ENCODE results near the gene DHX36. TPM values are rescaled to one million over a fixed set of nuclear protein-coding genes. Genes with fewer than 3 reads are reported as not detected.

The DHX36 gene, protein sequence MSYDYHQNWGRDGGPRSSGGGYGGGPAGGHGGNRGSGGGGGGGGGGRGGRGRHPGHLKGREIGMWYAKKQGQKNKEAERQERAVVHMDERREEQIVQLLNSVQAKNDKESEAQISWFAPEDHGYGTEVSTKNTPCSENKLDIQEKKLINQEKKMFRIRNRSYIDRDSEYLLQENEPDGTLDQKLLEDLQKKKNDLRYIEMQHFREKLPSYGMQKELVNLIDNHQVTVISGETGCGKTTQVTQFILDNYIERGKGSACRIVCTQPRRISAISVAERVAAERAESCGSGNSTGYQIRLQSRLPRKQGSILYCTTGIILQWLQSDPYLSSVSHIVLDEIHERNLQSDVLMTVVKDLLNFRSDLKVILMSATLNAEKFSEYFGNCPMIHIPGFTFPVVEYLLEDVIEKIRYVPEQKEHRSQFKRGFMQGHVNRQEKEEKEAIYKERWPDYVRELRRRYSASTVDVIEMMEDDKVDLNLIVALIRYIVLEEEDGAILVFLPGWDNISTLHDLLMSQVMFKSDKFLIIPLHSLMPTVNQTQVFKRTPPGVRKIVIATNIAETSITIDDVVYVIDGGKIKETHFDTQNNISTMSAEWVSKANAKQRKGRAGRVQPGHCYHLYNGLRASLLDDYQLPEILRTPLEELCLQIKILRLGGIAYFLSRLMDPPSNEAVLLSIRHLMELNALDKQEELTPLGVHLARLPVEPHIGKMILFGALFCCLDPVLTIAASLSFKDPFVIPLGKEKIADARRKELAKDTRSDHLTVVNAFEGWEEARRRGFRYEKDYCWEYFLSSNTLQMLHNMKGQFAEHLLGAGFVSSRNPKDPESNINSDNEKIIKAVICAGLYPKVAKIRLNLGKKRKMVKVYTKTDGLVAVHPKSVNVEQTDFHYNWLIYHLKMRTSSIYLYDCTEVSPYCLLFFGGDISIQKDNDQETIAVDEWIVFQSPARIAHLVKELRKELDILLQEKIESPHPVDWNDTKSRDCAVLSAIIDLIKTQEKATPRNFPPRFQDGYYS
- total RNA-seq = 10 to 100 TPM; 48.4 to 90.2 (median 65.9) TPM

DNA sequence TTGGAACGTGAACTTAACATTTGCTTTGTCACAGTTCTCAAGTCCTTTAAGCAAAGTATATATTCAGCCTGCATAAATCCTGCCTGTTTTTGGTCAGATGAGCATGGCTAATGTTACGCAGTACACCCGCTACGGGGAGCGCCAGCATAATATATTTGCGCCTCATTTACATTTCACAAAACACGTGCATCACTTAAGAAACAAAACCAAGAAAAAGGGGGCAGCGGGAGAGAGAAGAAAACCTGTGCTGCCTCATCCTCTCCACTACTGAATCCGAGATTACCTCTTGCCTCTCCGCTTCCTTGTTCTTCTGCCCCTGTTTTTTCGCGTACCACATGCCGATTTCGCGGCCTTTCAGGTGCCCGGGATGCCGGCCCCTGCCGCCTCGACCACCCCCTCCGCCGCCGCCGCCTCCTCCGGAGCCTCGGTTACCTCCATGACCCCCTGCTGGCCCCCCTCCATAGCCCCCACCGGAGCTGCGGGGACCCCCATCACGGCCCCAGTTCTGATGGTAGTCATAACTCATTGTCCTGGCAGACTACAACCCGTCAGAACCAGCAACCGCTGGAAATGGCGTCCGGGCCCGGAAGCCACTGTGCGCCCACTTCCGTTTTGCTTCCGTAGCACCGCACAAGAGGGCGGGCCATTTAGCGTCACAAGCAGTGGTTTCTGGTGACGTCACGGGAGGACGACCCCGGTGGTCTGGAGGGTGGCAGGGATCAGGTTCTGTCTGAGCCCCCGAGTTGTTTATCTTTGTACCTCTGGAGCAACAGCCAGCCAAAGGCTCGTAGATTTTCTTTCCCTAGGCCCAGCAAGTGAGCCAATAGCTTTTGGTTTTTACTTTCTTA, at the start of gene DHX36:
DHX36 (minus strand) TSS at position 597 of the 848 bp plus-strand sequence; CDS start at position 526, 71 bp downstream.
- TF ChIP-seq, protein P1, sequence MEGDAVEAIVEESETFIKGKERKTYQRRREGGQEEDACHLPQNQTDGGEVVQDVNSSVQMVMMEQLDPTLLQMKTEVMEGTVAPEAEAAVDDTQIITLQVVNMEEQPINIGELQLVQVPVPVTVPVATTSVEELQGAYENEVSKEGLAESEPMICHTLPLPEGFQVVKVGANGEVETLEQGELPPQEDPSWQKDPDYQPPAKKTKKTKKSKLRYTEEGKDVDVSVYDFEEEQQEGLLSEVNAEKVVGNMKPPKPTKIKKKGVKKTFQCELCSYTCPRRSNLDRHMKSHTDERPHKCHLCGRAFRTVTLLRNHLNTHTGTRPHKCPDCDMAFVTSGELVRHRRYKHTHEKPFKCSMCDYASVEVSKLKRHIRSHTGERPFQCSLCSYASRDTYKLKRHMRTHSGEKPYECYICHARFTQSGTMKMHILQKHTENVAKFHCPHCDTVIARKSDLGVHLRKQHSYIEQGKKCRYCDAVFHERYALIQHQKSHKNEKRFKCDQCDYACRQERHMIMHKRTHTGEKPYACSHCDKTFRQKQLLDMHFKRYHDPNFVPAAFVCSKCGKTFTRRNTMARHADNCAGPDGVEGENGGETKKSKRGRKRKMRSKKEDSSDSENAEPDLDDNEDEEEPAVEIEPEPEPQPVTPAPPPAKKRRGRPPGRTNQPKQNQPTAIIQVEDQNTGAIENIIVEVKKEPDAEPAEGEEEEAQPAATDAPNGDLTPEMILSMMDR (IDR thresholded peaks at IDR 0.05) = no peak
- peak; percentile 94 for ATAC-seq (ENCODE audit: low FRiP score)
- peak; percentile 72 for DNase-seq (ENCODE audit: low spot score)

DNA sequence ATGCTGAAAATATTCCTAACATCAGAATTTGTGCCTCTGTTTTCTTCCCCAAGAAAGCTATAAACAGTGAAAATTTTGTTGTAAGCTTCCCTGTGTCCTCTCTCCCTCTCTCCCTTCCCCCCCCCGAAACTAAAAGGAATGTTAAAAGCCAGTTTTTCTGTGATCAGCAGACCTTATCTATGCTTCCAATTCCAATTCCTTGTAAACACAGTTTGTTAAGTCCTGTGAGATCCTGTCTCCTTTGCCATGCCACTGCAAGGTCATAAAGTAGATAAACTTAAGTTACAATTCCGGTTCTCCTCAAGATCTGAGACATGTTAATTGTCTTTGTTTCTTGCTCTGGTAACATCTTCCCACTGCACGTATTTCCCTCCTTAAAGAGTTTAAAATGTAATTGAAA, 42.9 kb upstream of the DHX36 start:
- TF ChIP-seq, protein P1 (IDR thresholded peaks at IDR 0.05) = no peak
- ATAC-seq (ENCODE audit: low FRiP score) (no peak), DNase-seq (ENCODE audit: low spot score) (no peak)

DNA sequence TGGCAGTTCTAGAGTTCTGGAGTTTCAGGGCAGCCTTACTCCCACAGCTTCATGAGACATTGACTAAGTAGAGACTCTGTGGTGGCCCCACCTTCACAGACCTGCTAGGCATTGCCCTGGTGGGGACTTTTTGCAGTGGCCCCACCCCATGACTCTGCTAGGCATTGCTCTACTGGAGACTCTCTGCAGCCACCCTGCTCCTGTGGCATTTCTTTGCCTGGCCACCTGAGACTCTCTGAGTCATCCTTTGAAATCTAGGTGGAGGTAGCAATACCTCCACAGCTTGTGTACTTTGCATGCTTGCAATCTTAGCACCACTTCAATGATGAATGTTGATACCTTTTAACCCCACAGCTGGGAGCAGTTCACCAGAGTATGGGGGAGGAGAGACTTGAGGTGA, 40.6 kb upstream of the DHX36 start:
- DNase-seq (ENCODE audit: low spot score) = no peak
- ATAC-seq (ENCODE audit: low FRiP score) = no peak
- TF ChIP-seq, protein P1 (IDR thresholded peaks at IDR 0.05) = no peak

DNA sequence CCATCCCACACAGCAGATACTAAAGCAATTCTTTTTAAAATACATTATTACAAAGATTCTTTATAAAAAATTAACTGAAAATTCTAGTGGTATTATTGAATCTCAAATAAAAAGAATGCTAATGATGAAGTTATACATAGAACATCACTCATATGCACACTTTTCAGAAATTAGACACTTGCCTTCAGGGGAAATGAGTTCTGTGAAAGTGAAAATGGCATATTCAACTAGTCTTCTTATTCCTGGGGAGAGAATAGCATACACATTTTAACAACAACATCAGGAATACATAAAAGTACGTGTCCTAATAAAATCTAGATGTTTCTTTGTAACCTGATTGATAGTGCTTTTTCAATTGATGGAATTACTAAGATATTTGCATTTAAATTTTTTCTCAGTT, 36.8 kb upstream of the DHX36 start:
- TF ChIP-seq, protein P1 (IDR thresholded peaks at IDR 0.05) = no peak
- DNase-seq (ENCODE audit: low spot score) (no peak), ATAC-seq (ENCODE audit: low FRiP score) (no peak)

DNA sequence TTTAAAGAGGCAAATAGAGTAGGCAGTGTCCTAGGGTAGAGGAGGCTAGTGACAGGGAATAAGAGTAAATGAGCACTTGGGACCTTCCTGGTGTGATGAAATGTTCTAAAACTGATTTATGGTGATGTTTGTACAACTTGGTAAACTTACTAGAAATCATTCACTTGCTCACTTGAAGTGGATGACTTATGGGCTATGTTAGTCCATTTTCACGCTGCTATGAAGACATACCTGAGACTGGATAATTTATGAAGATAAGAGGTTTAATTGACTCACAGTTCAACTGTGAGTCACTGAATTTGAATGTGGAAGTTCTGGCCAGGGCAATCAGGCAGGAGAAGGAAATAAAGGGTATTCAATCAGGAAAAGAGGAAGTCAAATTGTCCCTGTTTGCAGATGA, 31.7 kb upstream of the DHX36 start:
- DNase-seq (ENCODE audit: low spot score) (no peak), ATAC-seq (ENCODE audit: low FRiP score) (no peak)

DNA sequence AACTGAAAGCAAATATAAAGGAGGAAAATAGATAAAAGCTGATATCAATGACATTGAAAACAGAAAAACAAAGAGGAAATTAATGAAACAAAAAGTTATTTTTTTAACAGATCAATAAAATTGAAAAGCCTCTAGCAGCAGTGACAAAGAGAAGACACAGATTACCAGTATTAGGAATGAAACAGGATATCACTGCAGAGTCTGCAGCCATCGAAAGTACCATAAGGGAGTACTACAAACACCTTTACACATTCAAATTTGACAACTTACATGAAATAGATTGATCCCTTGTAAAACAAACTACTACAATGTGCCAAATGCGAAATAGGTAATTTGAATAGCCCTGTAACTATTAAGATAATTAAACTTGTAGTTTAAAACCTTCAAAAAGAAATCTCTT, 24.9 kb upstream of the DHX36 start:
- TF ChIP-seq, protein P1 (IDR thresholded peaks at IDR 0.05) = no peak
- ATAC-seq (ENCODE audit: low FRiP score) = no peak
- DNase-seq (ENCODE audit: low spot score) = no peak

More for the DNA sequence above, 31.7 kb upstream of the DHX36 start:
- TF ChIP-seq, protein P1 (IDR thresholded peaks at IDR 0.05) = no peak
